KG1 (cell line): ENCODE results near the gene PDE6B.
"Not testable (repeated sequence)": the region's sequence is repeated elsewhere in the genome, so short reads cannot be mapped to it uniquely, and the experiment has no call there.

ENCODE experiments used
- DNase-seq: peaks from one replicate; lab custom pipeline; 2025; lab: John Stamatoyannopoulos, UW

PDE6B gene

DNA sequence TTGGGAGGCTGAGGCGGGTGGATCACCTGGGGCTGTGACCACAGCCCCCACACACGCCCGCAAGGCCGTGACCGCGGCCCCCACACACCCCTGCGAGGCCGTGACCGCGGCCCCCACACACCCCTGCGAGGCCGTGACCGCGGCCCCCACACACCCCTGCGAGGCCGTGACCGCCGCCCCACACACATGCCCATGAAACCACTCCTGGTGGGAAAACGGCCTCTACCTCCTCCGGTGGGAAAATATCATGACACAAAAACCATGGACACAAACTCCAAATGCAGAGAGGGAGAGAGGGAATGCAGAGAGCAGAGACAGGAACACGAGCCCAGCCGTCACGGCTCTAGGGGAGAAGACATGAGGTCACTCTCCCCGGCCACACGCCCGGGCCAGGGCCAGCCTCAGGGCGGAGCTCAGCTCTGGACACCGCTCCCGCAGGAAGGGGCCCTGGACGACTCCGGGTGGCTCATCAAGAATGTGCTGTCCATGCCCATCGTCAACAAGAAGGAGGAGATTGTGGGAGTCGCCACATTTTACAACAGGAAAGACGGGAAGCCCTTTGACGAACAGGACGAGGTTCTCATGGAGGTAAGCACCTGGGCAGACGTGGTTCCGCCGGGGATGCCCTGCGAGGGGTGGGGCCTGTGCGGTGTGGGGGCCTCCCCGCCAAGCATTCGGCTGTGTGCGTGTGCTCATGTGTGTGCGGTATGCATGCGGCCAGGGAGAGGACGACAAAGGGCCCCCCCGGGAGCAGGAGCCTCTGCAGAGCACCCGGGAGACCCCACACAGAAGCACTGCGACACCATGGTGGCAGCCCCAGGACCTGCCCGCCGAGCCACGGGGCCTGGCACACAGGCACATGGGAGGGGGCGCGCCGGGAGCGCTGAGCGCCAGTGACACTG is 31.3 kb downstream of the PDE6B start:
- DNase-seq = no peak

DNA sequence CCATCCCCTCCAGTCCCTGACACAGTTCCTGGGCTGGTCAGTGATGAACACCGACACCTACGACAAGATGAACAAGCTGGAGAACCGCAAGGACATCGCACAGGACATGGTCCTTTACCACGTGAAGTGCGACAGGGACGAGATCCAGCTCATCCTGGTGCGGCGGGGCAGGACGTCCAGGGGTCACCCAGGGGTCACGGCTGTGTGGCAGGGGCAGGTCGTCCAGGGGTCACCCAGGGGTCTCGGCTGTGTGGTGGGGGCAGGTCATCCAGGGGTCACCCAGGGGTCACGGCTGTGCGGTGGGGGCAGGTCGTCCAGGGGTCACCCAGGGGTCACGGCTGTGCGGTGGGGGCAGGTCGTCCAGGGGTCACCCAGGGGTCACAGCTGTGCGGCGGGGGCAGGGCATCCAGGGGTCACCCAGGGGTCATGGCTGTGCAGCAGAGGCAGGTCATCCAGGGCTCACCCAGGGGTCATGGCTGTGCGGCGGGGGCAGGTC is 32.0 kb downstream of the PDE6B start:
- no peak for DNase-seq

DNA sequence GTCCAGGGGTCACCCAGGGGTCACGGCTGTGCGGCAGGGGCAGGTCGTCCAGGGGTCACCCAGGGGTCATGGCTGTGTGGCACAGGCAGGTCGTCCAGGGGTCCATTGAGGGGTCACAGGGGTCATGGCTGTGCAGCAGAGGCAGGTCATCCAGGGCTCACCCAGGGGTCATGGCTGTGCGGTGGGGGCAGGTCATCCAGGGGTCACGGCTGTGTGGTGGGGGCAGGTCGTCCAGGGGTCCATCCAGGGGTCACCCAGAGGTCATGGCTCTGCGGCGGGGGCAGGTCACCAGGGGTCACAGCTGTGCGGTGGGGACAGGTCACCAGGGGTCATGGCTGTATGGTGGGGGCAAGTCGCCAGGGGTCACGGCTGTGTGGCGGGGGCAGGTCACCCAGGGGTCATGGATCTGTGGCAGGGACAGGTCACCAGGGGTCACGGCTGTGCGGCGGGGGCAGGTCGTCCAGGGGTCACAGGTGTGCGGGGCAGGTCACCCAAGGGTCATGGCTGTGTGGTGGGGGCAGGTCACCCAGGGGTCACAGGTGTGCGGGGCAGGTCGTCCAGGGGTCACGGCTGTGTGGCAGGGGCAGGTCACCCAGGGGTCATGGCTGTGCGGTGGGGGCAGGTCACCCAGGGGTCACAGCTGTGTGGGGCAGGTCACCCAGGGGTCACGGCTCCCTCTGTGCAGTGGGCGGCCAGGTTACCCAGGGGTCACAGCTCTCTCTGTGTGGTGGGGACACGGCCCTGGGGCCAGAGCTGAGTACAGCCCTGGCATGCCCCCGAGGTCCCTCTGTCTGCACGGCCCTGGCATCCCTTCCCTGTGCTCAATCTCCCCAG is 32.7 kb downstream of the PDE6B start:
- no peak for DNase-seq

DNA sequence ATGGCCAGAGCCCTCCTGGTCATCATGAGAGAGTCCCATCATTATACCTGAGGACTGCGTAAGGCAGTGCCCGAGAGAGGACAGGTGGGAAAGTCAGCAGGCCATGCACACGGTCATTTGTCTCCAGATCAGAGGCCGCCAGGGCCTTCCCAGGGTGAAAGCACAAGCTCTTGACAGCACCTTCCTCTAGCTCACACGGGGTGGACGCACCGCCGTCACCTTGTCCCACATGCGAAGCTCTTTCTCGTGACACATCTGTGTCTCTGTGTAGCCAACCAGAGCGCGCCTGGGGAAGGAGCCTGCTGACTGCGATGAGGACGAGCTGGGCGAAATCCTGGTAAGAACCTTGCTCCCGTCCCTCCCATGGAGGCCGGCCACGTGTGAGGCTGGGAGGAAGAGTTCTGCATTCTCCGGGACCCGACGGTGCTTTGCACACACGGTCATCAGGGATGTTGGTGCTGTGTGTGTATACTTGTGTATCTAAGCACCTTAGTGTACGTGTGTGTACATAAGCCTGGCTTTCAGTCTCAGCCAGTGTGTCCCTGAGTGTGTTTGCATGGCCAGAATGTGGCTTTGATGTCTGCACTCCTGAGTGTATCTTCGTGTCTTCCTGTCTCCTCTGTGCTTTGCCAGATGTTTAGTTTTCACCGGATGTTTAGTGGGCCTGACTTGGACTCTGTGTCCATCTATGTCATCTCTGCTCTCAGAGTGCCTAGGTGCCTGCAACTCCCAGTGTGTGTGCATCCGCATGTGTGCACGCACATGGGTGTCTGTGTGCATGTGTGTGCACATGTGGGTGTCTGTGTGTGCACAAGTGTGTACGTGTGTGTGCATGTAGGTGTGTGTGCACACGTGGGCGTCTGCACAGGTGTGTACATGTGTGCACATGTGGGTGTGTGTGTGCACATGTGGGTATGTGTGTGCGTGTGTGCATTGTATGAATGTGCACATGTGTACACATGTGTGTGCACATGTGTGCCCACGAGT is 33.6 kb downstream of the PDE6B start:
- DNase-seq = no peak

DNA sequence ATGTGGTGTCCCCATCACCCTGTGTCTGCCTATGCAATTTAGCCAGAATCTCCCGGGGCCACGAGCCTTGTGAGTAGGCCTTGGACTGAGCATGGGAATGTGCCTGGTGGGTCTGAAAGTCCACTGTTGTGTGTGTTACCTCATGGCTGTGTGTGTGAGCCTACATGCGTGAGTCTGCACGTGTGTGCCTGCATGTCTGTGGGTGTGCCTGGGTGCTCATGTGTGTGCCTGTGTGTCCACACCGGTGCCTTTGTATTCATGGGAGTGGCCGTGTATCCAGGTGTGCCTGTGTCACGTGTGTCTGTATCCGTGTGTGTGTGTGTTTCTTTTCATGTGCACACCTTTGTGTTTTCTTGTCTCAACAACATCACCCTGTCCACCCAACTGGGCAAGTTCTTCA is 34.5 kb downstream of the PDE6B start:
- no peak for DNase-seq

DNA sequence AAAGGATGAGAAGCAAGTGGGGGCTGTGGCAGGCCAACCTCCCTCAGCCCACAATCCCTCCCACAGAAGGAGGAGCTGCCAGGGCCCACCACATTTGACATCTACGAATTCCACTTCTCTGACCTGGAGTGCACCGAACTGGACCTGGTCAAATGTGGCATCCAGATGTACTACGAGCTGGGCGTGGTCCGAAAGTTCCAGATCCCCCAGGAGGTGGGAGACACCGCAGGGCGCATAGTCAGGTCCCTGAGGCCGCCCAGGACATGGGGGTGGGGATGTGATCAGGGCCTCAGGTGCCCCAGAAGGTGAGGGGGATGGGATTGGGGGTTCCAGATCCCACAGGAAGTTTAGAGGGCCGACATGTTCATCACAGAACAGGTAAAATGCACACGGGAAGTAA is 35.0 kb downstream of the PDE6B start:
- DNase-seq = no peak

DNA sequence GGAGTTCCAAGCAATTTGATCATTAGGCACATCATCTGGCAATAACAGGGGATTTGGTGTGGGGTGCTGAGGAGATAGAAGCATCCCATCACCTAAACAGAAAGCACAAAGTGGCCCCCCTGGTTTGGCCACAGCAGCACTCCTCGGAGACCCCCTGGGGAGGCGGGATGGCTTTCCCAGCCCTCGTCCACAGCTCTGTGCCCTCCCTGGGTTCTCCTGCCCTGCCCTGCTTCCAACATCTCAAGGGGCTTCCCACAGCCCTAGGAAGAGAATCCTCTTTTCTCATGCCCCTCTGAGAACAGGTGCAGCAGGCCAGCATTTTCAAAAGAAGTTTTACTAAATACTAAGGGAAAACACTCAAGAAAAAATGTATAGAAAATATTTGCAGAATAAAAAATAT is 35.9 kb downstream of the PDE6B start:
- no peak for DNase-seq

DNA sequence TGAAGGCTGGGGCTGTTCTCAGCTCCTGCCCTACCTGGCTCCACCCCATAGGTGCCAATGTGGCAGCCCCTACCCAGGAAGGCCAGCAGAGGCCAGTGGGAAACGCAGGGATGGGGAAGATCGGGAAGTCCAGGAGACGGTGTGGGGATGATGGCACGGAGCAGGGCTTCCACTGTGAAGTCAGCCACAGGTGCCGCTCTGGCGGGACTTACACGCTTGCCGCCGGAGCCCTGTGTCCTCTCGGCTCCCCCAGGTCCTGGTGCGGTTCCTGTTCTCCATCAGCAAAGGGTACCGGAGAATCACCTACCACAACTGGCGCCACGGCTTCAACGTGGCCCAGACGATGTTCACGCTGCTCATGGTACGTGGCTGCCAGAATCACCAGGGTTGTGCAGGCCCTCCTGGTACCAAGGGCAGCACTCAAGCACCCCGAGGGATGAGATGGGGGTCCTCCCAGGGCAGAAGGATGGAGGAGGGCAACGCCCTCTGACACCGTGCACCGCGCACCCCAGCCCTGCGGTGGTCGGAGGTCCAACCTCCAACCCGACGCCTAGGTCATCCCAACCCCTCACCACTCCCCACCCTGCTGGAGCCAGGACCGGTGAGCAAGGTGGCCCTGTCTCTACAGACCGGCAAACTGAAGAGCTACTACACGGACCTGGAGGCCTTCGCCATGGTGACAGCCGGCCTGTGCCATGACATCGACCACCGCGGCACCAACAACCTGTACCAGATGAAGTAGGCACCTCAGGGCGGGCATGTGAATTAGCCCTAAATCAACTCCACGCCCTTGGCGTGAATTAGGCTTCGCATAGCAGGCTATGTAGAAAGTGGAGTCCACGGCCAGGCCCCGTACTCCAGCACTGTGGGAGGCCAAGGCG is 36.7 kb downstream of the PDE6B start:
- DNase-seq = no peak

DNA sequence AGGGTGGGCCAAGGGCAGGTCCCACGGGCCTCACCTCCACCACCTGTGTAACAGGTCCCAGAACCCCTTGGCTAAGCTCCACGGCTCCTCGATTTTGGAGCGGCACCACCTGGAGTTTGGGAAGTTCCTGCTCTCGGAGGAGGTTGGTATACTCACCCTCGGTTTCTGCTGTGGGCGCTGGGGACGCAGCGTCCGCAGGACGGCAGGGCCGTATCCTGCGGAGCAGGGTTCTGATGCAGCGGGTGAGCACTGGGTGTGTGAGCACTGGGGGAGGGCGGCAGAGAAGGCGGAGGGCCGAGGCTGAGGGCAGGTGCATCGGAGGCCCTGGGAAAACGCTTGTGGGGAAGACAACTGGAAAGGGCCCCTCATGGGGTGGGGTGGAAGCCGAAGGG is 37.7 kb downstream of the PDE6B start:
- no peak for DNase-seq

DNA sequence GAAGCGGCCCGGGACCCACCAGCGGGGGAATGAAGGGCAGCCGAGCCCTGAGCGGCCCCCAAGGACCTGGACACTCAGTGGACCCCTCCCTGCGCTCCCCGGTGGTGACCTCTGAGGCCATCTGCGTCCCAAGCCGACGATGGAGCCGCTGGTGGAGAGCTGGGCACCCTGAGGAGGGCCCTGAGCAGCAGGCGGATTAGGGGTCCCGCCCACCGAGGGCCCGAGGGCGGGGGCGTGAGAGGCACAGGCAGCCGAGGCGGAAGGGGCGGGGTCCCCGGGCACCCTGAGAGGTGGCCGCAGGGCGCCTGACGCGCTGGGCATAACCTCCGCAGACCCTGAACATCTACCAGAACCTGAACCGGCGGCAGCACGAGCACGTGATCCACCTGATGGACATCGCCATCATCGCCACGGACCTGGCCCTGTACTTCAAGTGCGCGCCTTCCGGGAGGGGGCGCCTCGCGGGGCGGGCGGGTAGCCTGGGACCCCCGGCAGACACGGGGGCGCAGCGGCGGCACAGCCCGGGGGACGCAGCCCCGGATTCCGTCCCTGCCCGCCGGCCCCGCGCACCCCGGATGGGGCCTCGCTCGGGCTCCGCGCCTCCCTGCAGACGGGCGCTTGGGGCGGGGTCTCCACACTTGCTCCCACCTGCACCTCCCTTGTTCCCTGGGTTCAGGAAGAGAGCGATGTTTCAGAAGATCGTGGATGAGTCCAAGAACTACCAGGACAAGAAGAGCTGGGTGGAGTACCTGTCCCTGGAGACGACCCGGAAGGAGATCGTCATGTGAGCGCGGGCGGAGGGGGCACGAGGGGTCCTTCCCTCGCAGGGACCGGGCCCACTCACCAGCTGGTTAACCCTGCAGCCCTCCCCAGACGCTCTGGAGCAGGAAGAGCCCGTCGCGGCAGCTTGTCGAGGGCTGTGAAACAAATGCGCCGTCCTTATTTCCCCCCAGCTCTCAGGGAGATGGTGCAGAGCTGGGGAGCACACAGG is 38.4 kb downstream of the PDE6B start:
- DNase-seq = peak; percentile 46

DNA sequence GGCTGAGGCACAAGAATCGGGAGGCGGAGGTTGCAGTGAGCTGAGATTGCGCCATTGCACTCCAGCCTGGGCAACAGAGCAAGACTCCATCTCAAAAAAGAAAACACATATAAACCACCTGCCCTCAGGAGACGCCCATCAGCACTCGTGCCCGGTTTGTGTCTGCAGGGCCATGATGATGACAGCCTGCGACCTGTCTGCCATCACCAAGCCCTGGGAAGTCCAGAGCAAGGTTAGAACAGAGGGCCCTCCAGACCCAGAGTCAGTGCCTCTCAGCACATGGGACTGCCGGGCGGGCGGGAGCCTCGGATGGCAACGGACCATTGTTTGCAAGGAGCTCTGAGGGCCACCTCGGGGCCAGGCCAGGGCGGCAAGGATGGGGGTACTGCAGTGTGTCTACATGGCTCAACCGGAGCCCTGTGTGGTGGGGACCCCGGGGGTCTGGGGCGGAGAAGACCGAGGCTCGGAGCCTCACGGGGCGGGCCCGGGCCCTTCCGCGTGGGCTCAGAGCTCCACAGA is 39.4 kb downstream of the PDE6B start:
- DNase-seq = no peak

DNA sequence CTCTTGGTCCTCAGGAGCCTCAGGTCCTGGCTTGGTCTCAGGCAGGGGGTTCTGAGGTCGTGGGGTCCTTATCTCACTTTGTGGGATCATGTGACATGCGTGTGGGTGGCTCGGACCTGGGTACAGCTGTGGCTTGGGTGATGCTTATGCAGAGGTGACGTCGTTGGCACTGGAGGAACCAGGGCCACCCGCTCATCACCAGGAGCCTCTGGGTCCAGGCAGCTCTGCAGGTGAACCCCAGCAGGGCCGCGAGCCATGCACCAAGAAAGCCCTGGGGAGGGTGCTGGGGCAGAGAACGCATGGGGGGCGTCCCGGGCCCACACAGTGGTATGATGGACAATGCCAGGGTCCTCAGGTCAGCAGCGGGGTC is 40.0 kb downstream of the PDE6B start:
- DNase-seq = no peak

DNA sequence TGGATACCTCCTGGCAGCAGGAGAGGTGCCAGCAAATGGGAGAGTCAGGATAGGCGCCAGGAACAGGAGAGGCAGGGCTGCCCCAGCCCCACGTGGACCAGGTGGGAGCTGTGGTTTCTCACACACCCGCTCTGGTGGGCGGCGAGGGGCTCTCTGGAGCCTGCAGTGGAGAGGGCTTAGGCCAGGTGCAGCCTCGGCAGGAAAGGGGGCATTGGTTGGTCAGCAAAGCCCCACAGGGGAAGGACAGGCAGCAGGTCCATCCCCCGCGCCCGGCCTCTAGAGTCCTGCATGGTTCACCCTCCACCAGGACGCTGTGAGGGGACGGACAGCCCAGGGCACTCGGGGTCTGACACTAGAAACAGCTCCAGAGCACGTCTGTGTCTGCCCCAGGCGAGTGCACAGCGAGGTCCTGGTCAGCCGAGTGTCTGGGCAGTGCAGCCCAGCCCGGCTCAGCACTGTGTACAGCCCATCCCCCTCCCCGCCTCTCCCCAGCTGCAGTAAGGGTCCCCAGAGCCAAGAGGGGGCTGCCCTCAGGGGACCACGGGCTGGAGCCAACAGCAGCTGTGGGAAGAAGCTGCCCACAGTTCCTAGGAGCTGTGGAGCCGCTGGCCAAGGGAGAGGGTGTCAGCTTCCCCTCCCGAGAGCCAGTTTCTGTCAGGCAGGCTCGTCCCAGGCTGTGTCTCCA is 40.5 kb downstream of the PDE6B start:
- DNase-seq = no peak

DNA sequence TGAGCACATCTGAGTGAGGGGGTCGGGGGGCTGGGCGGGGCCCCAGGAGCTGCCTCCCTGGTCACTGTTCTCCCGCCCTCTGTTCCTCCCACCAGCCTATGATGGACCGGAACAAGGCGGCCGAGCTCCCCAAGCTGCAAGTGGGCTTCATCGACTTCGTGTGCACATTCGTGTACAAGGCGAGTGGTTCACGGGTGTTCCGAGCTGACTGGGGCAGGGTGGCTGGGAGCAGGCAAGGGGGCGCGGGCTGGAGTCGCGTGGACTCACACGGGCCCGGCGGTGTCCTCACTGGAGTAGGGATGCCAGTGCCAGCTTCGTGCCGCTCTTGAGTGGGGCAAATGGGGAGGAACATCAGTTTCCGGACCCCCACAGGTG is 41.0 kb downstream of the PDE6B start:
- DNase-seq = no peak

DNA sequence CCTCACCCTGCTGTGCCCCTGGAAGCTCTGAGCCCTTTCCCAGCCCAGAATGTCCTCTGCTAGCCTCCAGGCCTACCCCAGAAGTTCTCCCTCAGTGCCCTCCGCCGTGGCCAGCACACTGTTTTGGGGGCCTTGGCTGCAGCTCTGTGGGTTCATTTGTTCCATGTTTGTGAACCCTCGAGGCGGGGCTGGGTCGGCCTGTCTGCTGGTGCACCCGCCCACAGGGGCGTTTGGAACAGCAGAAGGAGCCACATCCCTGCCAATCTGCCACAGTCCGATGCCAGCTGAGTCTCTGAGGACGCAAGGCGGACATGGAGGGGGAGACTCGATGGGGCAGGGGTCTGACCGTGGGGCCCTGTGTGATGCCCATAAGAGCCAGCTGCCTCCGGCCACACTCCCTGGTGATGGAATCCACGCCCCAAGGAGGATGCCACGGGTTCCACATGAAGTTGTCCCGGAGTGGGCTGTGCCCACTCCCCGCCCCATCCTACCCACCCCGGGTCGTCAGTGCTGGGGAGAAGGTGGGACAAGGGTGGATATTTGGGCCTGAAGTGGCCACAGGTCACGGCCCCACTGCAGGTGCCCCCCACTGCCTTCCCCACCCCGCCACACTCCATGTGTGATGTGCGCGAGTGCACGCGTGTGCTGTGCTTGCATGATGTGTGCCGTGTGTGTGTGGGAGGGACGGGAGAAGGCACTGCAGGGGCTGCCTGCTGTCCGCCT is 41.6 kb downstream of the PDE6B start:
- DNase-seq = no peak

DNA sequence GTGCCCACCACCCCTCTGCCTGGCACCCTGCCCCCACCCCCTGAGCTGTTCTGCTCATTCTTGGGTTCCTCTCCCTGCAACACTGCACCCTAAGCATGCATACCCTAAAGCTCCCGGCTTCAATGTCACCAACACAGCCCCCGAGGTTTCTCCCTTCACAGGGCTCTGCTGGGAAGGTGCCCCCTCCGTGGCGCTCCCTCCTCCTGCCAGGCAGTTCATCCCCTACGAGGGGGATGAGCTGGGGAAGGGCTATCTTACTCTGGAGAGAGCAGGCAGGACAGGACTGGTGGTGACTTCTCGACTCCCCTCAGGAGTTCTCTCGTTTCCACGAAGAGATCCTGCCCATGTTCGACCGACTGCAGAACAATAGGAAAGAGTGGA is 42.2 kb downstream of the PDE6B start:
- DNase-seq = no peak

DNA sequence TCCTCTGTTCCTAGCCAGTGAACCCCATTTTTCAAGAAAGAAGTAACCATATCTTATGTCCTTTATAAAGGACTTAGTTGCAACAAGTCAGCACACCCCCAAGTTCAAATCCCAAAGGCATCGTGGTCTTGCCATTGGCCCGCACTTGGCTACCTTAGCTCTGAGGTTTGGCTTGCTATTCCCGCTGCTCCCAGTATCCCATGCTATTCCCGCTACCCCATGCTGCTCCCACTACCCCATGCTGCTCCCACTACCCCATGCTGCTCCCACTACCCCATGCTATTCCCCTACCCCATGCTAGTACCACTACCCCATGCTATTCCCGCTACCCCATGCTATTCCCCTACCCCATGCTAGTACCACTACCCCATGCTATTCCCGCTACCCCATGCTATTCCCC is 42.8 kb downstream of the PDE6B start:
- DNase-seq = not testable (repeated sequence)
